T-helper 1 cell treated with Interleukin-12 subunit alpha and Interleukin-12 subunit beta and Interleukin-4 antibody, amounts not matched to agents 30 ng/mL and 1 ng/mL, for 36 hours (primary cell): ENCODE data around the gene REELD1. TPM values are rescaled to one million over a fixed set of nuclear protein-coding genes. Genes with fewer than 3 reads are reported as not detected.

Source experiments
- intact Hi-C: fragments of 100-400 bp; cut with micrococcal nuclease; formaldehyde crosslinking; loops from one replicate; pipeline ENCODE4 v1.15.1; 2024
- total RNA-seq: library from RNA; stranded (reverse); gene quantifications from 2 replicates; pipeline ENCODE4 v1.2.3, GENCODE V29; 2022

The REELD1 gene
- total RNA-seq, 1 donor from 2014 or later = 0.86 TPM

DNA sequence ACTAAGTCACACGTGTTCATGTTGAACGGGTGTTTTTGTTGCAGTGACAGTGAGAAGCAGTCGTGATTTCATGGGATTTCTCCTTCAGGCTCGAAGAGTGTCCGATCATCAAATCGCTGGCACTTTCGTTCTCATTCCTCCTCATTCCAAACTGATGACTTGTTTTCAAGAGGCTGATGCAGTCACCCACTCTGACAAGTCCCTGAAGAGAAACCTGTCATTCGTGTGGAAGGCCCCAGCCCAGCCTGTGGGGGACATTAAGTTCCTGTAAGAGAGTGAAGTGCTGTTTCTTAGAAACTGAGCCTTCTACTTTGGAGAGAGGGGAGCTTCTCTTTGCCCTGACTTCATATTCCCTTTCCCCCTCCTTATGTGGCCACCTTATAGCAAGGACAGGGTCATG lies 8.0 kb downstream of the REELD1 start:
- intact Hi-C loops = no loop called here

- intact Hi-C loops = no loop called here
These were observed 10.1 kb downstream of the REELD1 start for GRCh38 chr4:146224326-146224966.

- intact Hi-C loops = no loop called here
These were observed 15.1 kb downstream of the REELD1 start for GRCh38 chr4:146229406-146229805.

GRCh38 chr4:146232131-146232722 lies 17.9 kb downstream of the REELD1 start:
- intact Hi-C loops = no loop called here

DNA sequence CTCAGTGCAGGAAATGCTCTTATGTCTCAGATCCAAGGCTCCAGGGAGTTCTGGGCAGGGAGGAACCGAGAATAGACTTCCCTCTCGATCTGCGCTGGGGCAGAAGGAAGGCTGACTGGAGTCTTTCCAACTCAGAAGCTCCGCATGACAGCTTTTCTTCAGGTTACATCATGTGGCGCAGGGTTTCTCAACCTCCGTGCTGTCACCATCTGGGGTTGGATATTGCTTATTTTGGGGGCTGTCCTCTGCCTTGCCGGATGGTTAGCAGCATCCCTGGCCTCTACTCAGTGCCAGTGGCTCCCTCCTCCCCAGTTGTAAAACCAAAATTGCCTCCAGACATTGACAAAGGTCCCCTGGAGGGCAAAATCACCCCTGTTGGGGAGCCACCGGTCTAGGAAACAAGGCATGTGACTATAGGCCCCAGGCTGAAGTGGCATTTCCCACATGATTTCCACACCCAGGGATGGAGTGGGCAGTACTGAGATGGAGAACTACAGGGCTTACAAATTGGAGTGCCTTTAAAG lies 21.4 kb downstream of the REELD1 start:
- intact Hi-C loops = no loop called here

GRCh38 chr4:146236216-146236615 lies 21.9 kb downstream of the REELD1 start:
- intact Hi-C loops = no loop called here

GRCh38 chr4:146237092-146237491 lies 22.8 kb downstream of the REELD1 start:
- intact Hi-C loops = no loop called here

DNA sequence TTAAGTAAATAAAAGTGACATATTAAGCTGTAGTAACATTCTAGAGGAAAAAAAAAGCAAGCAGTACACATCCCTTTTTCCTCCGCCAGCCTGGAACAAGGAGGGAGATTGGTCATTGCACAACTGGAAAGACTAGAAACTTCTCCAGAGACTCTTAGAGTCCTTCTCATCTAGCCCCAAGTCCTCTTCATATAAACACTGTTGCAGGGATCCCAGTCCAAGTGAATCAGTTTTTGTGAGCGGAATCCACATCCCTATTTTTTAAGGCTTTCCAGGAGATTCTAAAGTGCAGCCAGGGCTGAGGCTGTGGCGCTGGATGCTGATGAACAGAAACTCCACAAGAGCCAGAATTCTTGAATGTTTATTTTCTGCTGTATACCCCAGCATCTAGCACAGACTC lies 23.8 kb downstream of the REELD1 start:
- intact Hi-C loops = no loop called here

- intact Hi-C loops = loop anchor here (2.0 kb wide), 4 partner anchors 67 to 277 kb away; partner anchors contain the start of gene SLC10A7
These were observed 29.0 kb downstream of the REELD1 start for GRCh38 chr4:146243141-146243882.

GRCh38 chr4:146243883-146244277 lies 29.5 kb downstream of the REELD1 start:
- intact Hi-C loops = loop anchor here (2.0 kb wide), 4 partner anchors 67 to 277 kb away; partner anchors contain the start of gene SLC10A7

GRCh38 chr4:146244496-146244895 lies 30.2 kb downstream of the REELD1 start:
- intact Hi-C loops = no loop called here

- intact Hi-C loops = no loop called here
These were observed 30.9 kb downstream of the REELD1 start for GRCh38 chr4:146245246-146245645.

DNA sequence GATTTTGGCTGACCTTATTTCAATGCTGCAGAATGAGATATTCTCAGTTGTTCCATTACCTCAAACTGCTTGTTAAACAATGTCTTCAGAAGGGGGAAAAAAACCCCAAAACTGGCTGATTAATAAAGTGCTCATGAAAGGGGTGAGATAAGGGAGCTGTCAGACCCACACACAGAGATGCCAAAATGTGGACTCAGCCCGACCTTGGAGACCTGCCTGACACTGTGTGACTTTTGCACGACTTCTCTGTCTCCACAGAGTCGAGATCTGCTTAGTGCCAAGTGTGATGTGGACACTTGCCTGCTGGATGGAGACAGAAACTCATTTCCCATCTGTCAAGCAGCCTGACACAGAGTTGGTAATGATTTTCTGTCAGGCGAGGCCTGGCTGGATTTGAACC lies 31.5 kb downstream of the REELD1 start:
- intact Hi-C loops = no loop called here

GRCh38 chr4:146246381-146246780 lies 32.0 kb downstream of the REELD1 start:
- intact Hi-C loops = no loop called here

GRCh38 chr4:146247356-146247755 lies 33.0 kb downstream of the REELD1 start:
- intact Hi-C loops = no loop called here

GRCh38 chr4:146252969-146253611 lies 38.8 kb downstream of the REELD1 start:
- intact Hi-C loops = no loop called here

DNA sequence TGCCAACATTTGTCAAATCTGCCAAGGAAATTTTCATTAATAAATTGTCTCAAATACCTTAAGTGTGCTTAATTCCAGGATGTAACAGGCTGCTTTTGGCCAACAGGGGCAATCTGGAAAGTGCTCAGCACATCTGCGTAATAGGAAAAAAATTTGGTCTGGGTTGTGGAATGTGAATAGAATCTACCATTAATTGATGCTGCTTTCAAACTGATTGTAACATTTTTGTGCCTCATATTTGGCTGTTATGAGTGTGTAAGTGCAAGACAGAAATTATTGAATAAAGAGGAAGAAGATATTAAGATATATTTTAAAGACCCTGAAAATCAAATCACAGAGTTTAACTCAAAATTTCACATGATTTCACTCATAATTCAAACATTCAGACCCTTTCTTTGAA lies 41.1 kb downstream of the REELD1 start:
- intact Hi-C loops = no loop called here

DNA sequence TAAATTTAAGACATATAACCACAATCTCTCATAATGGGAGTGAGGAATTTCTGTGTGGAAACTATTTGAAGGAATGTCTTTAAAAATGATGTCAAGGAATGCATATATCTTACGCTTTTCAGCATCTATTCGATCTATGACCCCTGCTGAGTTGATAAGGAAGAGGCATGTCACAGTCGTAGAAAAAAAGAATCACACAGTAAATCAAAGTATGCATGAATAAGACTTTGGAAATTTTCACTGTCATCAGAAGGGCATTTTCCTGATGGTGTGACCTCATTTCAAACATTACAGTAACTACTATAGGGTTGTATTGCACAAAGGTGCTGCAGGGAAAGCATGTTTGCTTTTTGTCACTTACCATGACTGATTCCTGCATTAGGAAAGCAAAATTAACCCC lies 41.5 kb downstream of the REELD1 start:
- intact Hi-C loops = no loop called here

DNA sequence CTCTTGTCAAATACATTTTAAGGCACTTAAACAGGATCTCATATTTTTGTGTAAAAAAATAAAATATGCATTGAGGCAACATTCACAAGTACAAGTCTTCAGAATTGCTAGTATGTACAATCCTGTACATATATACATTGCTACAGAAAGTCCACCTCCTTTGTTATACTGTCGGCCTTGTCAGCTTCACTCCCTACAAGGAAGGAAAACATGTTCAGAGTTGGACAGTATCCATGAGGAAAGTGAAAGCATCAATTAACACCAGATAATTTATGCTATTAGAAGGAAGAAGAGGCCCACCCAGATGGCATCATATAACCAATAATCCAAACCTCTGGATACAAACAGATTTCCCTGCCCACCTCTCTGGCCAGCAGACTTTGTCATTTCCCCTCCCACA lies 42.0 kb downstream of the REELD1 start:
- intact Hi-C loops = no loop called here

DNA sequence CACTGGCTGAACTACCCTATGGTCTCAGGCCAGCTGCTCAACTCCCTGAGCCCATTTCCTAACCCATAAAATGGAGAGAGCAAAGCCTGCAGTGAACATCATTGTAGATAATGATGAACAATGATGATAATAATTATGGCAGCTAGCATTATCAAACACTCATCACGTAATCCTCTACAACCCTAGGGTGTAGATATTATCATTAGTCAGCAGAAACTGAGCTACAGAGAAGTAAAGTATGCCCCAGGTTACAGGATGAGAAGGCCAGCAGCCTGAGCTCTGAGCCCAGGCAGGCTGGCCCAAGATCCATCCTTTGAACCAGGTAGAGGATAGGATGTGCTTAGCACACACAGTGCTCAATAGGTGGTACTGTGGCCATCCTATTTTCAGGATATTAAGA lies 43.2 kb downstream of the REELD1 start:
- intact Hi-C loops = no loop called here

- intact Hi-C loops = no loop called here
These were observed 46.2 kb downstream of the REELD1 start for GRCh38 chr4:146260521-146260920.

DNA sequence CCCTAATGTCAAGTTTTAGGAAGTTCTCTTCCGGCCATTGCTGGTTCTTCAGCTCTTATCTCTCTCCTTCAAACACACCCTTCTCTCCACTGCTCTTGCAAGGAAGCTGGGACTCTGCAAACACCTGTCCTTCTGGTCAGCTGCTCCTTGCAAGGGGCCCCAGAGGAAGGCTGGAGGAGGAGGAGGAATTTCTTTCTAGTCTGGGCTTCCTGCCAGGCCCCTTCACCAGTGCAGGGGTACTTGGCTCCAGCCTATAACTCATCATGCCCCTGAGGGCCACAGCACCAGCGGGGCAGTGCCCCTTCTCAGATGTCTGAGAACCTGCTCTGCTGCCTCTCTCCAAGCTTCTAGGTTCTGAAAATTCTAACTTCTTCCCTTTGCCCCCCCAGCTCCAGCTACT lies 46.7 kb downstream of the REELD1 start:
- intact Hi-C loops = no loop called here
